Fibroblast of gingiva (primary cell): ENCODE data around the gene PIK3R2.
"Not testable (repeated sequence)": the region's sequence is repeated elsewhere in the genome, so short reads cannot be mapped to it uniquely, and the experiment has no call there.

ENCODE experiments used
- DNase-seq: peaks from one replicate; pipeline ENCODE4 v3.0.0-alpha.2; 2011; ENCODE audit warnings: low read depth

Gene PIK3R2

GRCh38 chr19:18155095-18156087 lies 2.4 kb downstream of the PIK3R2 start:
- DNase-seq, result no peak

- DNase-seq, result no peak
Observed at GRCh38 chr19:18156268-18156667, 3.3 kb downstream of the PIK3R2 start.

GRCh38 chr19:18156841-18157464 lies 4.0 kb downstream of the PIK3R2 start:
- peak; percentile 71 for DNase-seq

GRCh38 chr19:18157465-18158063 lies 4.6 kb downstream of the PIK3R2 start:
- DNase-seq, result no peak

GRCh38 chr19:18158467-18158866 lies 5.5 kb downstream of the PIK3R2 start:
- no peak for DNase-seq

- DNase-seq, result not testable (repeated sequence)
Observed at GRCh38 chr19:18159059-18159616, 6.2 kb downstream of the PIK3R2 start.

- DNase-seq, result no peak
Observed at GRCh38 chr19:18159810-18160209, 6.8 kb downstream of the PIK3R2 start.

GRCh38 chr19:18160493-18160970 lies 7.6 kb downstream of the PIK3R2 start:
- DNase-seq, result no peak

- DNase-seq, result peak; percentile 41
Observed at GRCh38 chr19:18160971-18161635, 8.1 kb downstream of the PIK3R2 start.

GRCh38 chr19:18161636-18162002 lies 8.7 kb downstream of the PIK3R2 start:
- no peak for DNase-seq

- DNase-seq, result no peak
Observed at GRCh38 chr19:18164072-18164471, 11.1 kb downstream of the PIK3R2 start.

- no peak for DNase-seq
Observed at GRCh38 chr19:18165794-18166544, 13.0 kb downstream of the PIK3R2 start.

GRCh38 chr19:18167011-18167410 lies 14.0 kb downstream of the PIK3R2 start:
- DNase-seq, result no peak

GRCh38 chr19:18167975-18168645 lies 15.1 kb downstream of the PIK3R2 start:
- no peak for DNase-seq

GRCh38 chr19:18168673-18169381 lies 15.9 kb downstream of the PIK3R2 start:
- DNase-seq, result no peak

- no peak for DNase-seq
Observed at GRCh38 chr19:18170714-18171255, 17.8 kb downstream of the PIK3R2 start.

- no peak for DNase-seq
Observed at GRCh38 chr19:18171605-18172327, 18.8 kb downstream of the PIK3R2 start.

GRCh38 chr19:18172331-18173053 lies 19.5 kb downstream of the PIK3R2 start:
- DNase-seq, result no peak
